ENCODE data around the gene CCR5. TPM values are rescaled to one million over a fixed set of nuclear protein-coding genes. Genes with fewer than 3 reads are reported as not detected.

CCR5 gene
- total RNA-seq, 3 donors from 2014 or later (not counting 1 experiment from before 2014, with no cell fraction given) = 0.59 to 7.6 (median 1.0) TPM

DNA sequence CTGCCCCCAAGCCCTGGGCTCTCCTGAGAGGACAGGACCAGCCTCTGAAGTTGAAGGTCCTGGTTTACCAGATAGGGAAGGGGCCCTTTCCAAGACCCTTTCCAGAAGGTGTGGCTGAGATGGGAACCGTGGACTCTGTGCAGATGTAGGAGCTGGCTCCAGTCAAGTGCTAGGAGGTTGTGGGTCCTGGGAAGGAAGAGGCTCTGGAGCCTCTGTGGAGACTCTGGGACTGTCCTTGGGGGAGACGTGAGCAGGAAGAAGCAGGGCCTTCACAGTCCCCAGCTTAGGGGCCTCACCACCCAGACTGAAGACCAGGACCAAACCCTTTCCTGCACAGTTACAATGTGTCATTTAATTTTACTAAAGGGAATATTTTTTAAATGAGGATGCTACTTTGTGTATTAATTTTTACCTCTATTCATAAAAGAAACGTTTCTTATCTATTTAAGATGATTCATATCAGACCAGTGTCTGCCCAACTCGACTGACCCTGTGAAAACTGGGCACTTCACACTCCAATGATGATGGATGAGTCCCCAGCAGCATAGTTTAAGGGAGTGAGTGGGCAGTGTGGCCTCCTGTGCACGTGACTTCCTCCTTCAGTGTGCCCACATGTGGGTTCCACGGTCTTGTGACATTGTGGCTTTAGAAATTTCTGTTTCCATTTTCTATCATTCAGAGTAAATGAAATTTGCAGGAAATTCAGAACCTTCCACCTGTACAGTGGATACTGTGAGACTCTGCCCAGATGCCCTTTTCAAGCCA lies 25.2 kb downstream of the CCR5 start:
- ATAC-seq = peak; percentile 42 to 64 (median 42)
- Histone ChIP-seq H3K9me3 (ENCODE audit: control insufficient read depth, insufficient read depth, low read length) (no peaks in the 10 kb centered on the region), H3K36me3 (ENCODE audit: control insufficient read depth, insufficient read depth, low read length) (no peaks in the 10 kb centered on the region), H3K4me1 (ENCODE audit: control insufficient read depth, insufficient read depth, low read length) (peaks cover 18% of the 10 kb centered on the region), H3K27me3 (ENCODE audit: control insufficient read depth, insufficient read depth, low read length) (no peaks in the 10 kb centered on the region), H3K27ac (ENCODE audit: low read length) (no peak overlapping the region), H3K4me3 (ENCODE audit: low read length) (no peak overlapping the region)
- Mint-ChIP-seq H3K36me3 (no peaks in the 10 kb centered on the region), H3K27me3 (ENCODE audit: low read depth in 2 of 2) (peaks cover 0 to 4% of the 10 kb centered on the region in 2 donors), H3K27ac (no peak overlapping the region), H3K4me3 (no peak overlapping the region), H3K9me3 (no peaks in the 10 kb centered on the region), H3K4me1 (peaks cover 10 to 16% of the 10 kb centered on the region in 2 donors)
- intact Hi-C loops (cut with micrococcal nuclease) = no loop called here
- 39% methylated on average over 5 of the region's 6 CpGs for whole genome bisulfite sequencing (ENCODE audit: insufficient coverage)
- DNase-seq = no peak
- TF ChIP-seq, protein P1, sequence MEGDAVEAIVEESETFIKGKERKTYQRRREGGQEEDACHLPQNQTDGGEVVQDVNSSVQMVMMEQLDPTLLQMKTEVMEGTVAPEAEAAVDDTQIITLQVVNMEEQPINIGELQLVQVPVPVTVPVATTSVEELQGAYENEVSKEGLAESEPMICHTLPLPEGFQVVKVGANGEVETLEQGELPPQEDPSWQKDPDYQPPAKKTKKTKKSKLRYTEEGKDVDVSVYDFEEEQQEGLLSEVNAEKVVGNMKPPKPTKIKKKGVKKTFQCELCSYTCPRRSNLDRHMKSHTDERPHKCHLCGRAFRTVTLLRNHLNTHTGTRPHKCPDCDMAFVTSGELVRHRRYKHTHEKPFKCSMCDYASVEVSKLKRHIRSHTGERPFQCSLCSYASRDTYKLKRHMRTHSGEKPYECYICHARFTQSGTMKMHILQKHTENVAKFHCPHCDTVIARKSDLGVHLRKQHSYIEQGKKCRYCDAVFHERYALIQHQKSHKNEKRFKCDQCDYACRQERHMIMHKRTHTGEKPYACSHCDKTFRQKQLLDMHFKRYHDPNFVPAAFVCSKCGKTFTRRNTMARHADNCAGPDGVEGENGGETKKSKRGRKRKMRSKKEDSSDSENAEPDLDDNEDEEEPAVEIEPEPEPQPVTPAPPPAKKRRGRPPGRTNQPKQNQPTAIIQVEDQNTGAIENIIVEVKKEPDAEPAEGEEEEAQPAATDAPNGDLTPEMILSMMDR (IDR thresholded peaks at IDR 0.05) = no peak

DNA sequence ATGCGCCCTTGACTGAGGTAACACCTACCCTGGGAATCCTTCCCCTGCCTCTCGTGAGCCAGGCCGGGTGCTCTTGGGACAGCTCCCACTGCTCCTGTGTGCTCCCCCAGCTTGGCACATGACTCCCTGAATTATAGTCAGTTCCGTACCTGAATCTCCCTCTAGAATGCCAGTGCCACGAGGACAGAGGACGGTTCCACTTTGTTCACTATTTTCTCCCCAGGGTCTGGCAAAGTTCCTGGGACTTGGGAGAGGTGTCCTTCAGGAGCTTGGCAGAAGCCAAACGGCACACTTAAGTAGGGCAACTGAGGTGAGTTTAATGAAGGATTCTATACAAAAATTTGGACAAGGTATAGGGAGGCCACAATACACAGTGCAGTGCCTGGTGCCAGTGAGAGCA lies 26.4 kb downstream of the CCR5 start:
- Histone ChIP-seq H3K36me3 (ENCODE audit: control insufficient read depth, insufficient read depth, low read length) (no peaks in the 10 kb centered on the region), H3K4me3 (ENCODE audit: low read length) (no peak overlapping the region), H3K27ac (ENCODE audit: low read length) (no peak overlapping the region), H3K9me3 (ENCODE audit: control insufficient read depth, insufficient read depth, low read length) (no peaks in the 10 kb centered on the region), H3K27me3 (ENCODE audit: control insufficient read depth, insufficient read depth, low read length) (no peaks in the 10 kb centered on the region), H3K4me1 (ENCODE audit: control insufficient read depth, insufficient read depth, low read length) (peaks cover 18% of the 10 kb centered on the region)
- TF ChIP-seq, protein P1 (IDR thresholded peaks at IDR 0.05) = no peak
- peaks cover 0 to 4% of the 10 kb centered on the region in 2 donors for H3K27me3 Mint-ChIP-seq (ENCODE audit: low read depth in 2 of 2)
- H3K36me3 Mint-ChIP-seq = no peaks in the 10 kb centered on the region
- DNase-seq (no peak), ATAC-seq (no peak)
- peaks cover 10 to 16% of the 10 kb centered on the region in 2 donors for H3K4me1 Mint-ChIP-seq
- H3K4me3 Mint-ChIP-seq = no peak overlapping the region
- intact Hi-C loops (cut with micrococcal nuclease) = no loop called here
- no peak overlapping the region for H3K27ac Mint-ChIP-seq
- 97% methylated on average over 7 of the region's 7 CpGs for WGBS (ENCODE audit: insufficient coverage)
- H3K9me3 Mint-ChIP-seq = no peaks in the 10 kb centered on the region

DNA sequence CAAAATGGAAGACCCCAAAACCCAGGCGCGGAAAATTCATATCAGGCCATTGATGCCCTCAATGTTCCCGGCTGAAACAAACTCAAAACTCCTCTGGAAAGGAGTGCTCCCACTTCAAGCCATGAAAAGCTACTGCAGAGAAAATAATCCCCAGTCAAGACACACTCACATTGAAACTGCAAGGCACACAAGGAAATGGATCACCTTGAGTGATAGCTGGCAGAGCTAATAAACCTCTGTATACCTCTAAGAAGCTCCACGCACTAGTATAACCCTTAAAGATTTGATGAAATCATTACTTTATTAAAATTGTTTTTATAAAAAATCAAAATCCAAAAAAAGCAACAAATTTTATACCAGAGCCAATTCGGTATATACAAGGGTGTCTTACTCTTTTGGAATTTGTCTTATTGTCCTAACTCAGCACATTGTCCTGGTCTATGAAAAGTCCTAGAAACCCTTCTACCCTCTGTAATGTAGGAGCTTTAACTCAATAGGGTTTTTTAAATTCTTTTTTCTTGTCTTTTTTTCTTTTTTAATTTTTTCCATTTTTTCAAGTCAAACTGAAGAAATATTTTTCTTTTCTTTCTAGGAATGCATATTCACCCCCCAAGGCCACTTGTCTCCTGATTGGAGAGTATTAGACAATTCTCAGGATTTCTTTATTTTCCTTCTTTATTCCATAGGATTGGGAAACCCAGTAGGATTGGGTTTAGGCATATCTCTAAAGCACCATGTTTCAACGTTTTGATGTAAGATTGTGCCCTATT lies 27.6 kb downstream of the CCR5 start:
- no peak overlapping the region for H3K27ac Mint-ChIP-seq
- no peaks in the 10 kb centered on the region for H3K36me3 Mint-ChIP-seq
- no peak overlapping the region for H3K27ac ChIP-seq (ENCODE audit: low read length)
- no peak overlapping the region for H3K4me3 ChIP-seq (ENCODE audit: low read length)
- intact Hi-C loops (cut with micrococcal nuclease) = no loop called here
- no peaks in the 10 kb centered on the region for H3K9me3 ChIP-seq (ENCODE audit: control insufficient read depth, insufficient read depth, low read length)
- H3K4me3 Mint-ChIP-seq = no peak overlapping the region
- DNase-seq (no peak), ATAC-seq (no peak)
- 97% methylated on average over 5 of the region's 6 CpGs for WGBS (ENCODE audit: insufficient coverage)
- peaks cover 10 to 16% of the 10 kb centered on the region in 2 donors for H3K4me1 Mint-ChIP-seq
- H3K36me3 ChIP-seq (ENCODE audit: control insufficient read depth, insufficient read depth, low read length) = no peaks in the 10 kb centered on the region
- TF ChIP-seq, protein P1 (IDR thresholded peaks at IDR 0.05) = no peak
- no peaks in the 10 kb centered on the region for H3K27me3 ChIP-seq (ENCODE audit: control insufficient read depth, insufficient read depth, low read length)
- no peaks in the 10 kb centered on the region for H3K9me3 Mint-ChIP-seq
- H3K4me1 ChIP-seq (ENCODE audit: control insufficient read depth, insufficient read depth, low read length) = peaks cover 18% of the 10 kb centered on the region
- H3K27me3 Mint-ChIP-seq (ENCODE audit: low read depth in 2 of 2) = peaks cover 0 to 4% of the 10 kb centered on the region in 2 donors
